ENCODE data around the gene HOMER2.

HOMER2 gene

DNA sequence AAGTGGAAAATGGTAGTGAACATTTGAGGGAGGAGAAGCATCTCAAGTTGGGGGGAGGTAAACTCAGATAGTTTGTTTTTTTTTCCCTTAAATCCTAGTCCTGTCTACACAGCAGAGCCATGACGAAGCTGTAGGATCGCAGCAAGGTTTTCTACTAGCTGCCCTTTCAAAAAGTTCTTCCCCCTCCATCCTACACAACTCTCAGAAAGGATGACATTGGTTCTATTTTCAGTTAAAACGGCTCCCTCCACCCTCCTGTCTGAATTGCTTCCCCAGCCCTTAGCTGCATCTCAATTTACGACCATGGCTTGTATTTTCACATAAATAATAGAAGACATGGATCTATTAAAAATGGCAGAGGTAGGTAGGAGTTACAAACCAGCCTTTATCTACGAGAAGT lies 2.2 kb downstream of the HOMER2 start:
- H3F3A ChIP-seq (ENCODE audit: control insufficient read depth, insufficient read depth): no peaks in the 10 kb centered on the region
- H3K9me3 ChIP-seq (ENCODE audit: control insufficient read depth, insufficient read depth, low read length): no peaks in the 10 kb centered on the region
- H3K4me1 ChIP-seq (ENCODE audit: control insufficient read depth, low read length): 0 out of 2 replicates have a peak, but pooled peaks cover under 1% of the 10 kb centered on the region
- no peaks in the 10 kb centered on the region for H3K9me2 ChIP-seq (replicated peaks; ENCODE audit: control insufficient read depth, low read length)
- H3K4me3 ChIP-seq (ENCODE audit: low read length): no peak overlapping the region
- no peaks in the 10 kb centered on the region for H4K20me1 ChIP-seq (ENCODE audit: control insufficient read depth, insufficient read depth, low read depth, low read length)
- no peaks in the 10 kb centered on the region for H3K79me2 ChIP-seq (ENCODE audit: control insufficient read depth, low read length)
- no peak overlapping the region for H3K4me2 ChIP-seq (ENCODE audit: low read length)
- no peak overlapping the region for H3K27ac ChIP-seq (ENCODE audit: low read depth, low read length)
- H3K36me3 ChIP-seq (ENCODE audit: control insufficient read depth, low read length): no peaks in the 10 kb centered on the region
- TF ChIP-seq EZH2phosphoT487 (IDR thresholded peaks at IDR 0.05; ENCODE audit: borderline replicate concordance, low read length): no peak
- TF ChIP-seq, protein P1, sequence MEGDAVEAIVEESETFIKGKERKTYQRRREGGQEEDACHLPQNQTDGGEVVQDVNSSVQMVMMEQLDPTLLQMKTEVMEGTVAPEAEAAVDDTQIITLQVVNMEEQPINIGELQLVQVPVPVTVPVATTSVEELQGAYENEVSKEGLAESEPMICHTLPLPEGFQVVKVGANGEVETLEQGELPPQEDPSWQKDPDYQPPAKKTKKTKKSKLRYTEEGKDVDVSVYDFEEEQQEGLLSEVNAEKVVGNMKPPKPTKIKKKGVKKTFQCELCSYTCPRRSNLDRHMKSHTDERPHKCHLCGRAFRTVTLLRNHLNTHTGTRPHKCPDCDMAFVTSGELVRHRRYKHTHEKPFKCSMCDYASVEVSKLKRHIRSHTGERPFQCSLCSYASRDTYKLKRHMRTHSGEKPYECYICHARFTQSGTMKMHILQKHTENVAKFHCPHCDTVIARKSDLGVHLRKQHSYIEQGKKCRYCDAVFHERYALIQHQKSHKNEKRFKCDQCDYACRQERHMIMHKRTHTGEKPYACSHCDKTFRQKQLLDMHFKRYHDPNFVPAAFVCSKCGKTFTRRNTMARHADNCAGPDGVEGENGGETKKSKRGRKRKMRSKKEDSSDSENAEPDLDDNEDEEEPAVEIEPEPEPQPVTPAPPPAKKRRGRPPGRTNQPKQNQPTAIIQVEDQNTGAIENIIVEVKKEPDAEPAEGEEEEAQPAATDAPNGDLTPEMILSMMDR (IDR thresholded peaks at IDR 0.05; ENCODE audit: low read depth, low read length, poor library complexity, severe bottlenecking): no peak
- peaks cover 56% of the 10 kb centered on the region for H3K27me3 ChIP-seq (ENCODE audit: control insufficient read depth, low read length)

DNA sequence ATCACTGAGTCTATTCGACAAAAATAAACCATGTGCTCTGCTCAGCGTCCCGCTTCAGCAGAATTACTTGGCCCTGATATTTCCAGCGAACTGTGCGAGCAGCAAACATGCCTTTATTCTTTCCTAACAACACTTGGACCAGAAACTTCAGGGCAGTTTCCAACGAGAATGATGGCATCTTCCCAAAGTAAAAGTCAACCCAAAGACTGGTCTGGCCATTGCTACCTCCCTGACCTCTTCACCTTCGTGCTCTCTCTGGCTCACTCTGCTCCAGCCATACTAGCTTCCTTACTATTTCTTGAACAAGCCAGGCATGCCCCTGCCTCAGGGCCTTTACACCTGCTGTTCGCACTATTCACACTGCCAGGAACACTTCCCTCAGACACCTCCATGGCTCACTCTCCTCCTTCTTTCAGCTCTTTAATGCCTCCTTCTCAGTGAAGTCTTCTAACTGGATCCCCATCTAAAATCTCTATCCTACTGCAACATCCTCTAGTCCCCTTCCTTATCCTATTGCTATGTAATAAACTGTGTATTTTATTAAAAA lies 6.3 kb downstream of the HOMER2 start:
- Histone ChIP-seq H3K36me3 (ENCODE audit: control insufficient read depth, low read length) (no peaks in the 10 kb centered on the region), H4K20me1 (ENCODE audit: control insufficient read depth, insufficient read depth, low read depth, low read length) (no peaks in the 10 kb centered on the region), H3K4me3 (ENCODE audit: low read length) (no peak overlapping the region), H3F3A (ENCODE audit: control insufficient read depth, insufficient read depth) (no peaks in the 10 kb centered on the region), H3K4me2 (ENCODE audit: low read length) (no peak overlapping the region), H3K27ac (ENCODE audit: low read depth, low read length) (no peak overlapping the region), H3K9me2 (replicated peaks; ENCODE audit: control insufficient read depth, low read length) (no peaks in the 10 kb centered on the region), H3K79me2 (ENCODE audit: control insufficient read depth, low read length) (no peaks in the 10 kb centered on the region), H3K27me3 (ENCODE audit: control insufficient read depth, low read length) (peaks cover 44% of the 10 kb centered on the region), H3K4me1 (ENCODE audit: control insufficient read depth, low read length) (peaks cover 13% of the 10 kb centered on the region), H3K9me3 (ENCODE audit: control insufficient read depth, insufficient read depth, low read length) (no peaks in the 10 kb centered on the region)
- no peak for TF ChIP-seq EZH2phosphoT487 (IDR thresholded peaks at IDR 0.05; ENCODE audit: borderline replicate concordance, low read length)
- TF ChIP-seq, protein P1 (IDR thresholded peaks at IDR 0.05; ENCODE audit: low read depth, low read length, poor library complexity, severe bottlenecking): no peak

DNA sequence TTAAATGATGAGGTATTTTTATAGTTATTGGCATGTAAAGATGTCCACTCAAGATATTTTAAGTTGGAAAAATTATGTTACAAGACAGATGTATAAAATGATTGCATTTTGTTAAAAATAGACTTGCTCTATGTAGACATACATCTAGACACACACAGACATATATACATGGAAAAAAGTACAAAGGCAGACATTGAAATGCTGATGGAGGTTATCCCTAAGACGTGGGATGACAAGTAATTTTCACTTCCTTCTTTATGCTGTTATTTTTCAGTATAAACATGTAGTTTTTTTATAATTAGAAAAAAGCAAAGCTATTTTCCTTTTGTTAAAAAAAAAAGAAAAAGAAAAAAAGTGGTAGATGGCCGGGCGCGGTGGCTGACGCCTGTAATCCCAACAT lies 7.2 kb downstream of the HOMER2 start:
- H3F3A ChIP-seq (ENCODE audit: control insufficient read depth, insufficient read depth): no peaks in the 10 kb centered on the region
- no peaks in the 10 kb centered on the region for H4K20me1 ChIP-seq (ENCODE audit: control insufficient read depth, insufficient read depth, low read depth, low read length)
- no peaks in the 10 kb centered on the region for H3K79me2 ChIP-seq (ENCODE audit: control insufficient read depth, low read length)
- H3K4me2 ChIP-seq (ENCODE audit: low read length): no peak overlapping the region
- H3K27ac ChIP-seq (ENCODE audit: low read depth, low read length): no peak overlapping the region
- no peak overlapping the region for H3K4me3 ChIP-seq (ENCODE audit: low read length)
- no peaks in the 10 kb centered on the region for H3K9me3 ChIP-seq (ENCODE audit: control insufficient read depth, insufficient read depth, low read length)
- peaks cover 35% of the 10 kb centered on the region for H3K27me3 ChIP-seq (ENCODE audit: control insufficient read depth, low read length)
- TF ChIP-seq, protein P1 (IDR thresholded peaks at IDR 0.05; ENCODE audit: low read depth, low read length, poor library complexity, severe bottlenecking): no peak
- no peak for TF ChIP-seq EZH2phosphoT487 (IDR thresholded peaks at IDR 0.05; ENCODE audit: borderline replicate concordance, low read length)
- H3K36me3 ChIP-seq (ENCODE audit: control insufficient read depth, low read length): no peaks in the 10 kb centered on the region
- peaks cover 13% of the 10 kb centered on the region for H3K4me1 ChIP-seq (ENCODE audit: control insufficient read depth, low read length)
- H3K9me2 ChIP-seq (replicated peaks; ENCODE audit: control insufficient read depth, low read length): no peaks in the 10 kb centered on the region
